CD14-positive monocyte (primary cell): ENCODE results near the gene RABGAP1. TPM values are rescaled to one million over a fixed set of nuclear protein-coding genes. Genes with fewer than 3 reads are reported as not detected.

Experiments
- DNase-seq, 3 donors: peaks; one replicate each; pipeline ENCODE4 v3.0.0-alpha.2; 2011 to 2022
- H2AFZ ChIP-seq: 2 replicates; pipeline ENCODE4 v1.6.0; 2012; ENCODE audit warnings: mild to moderate bottlenecking, low read depth, low read length, inconsistent platforms; ENCODE audit not compliant: insufficient read depth, poor library complexity, severe bottlenecking
- H3K27ac ChIP-seq, 2 donors: 1 replicate in 1 of 2; 2 replicates in 1 of 2; pipeline ENCODE4 v1.5.1; 2012 to 2013; ENCODE audit warnings: low read length in 2 of 2, control low read depth in 1 of 2, inconsistent platforms in 1 of 2, low read depth in 1 of 2, mild to moderate bottlenecking in 1 of 2
- H3K27me3 ChIP-seq, 2 donors: one replicate each; pipeline versions ENCODE4 v1.6.0 to v1.6.1; 2011 to 2013; ENCODE audit warnings: low read length in 2 of 2; ENCODE audit not compliant: control insufficient read depth in 2 of 2, insufficient read depth in 2 of 2
- H3K36me3 ChIP-seq, 2 donors: replicated peaks in 1 of 2; 1 replicate in 1 of 2; 2 replicates in 1 of 2; pipeline versions ENCODE4 v1.5.1 to v1.6.1; 2012 to 2013; ENCODE audit warnings: low read length in 2 of 2, control low read depth in 1 of 2, inconsistent platforms in 1 of 2, mild to moderate bottlenecking in 1 of 2; ENCODE audit not compliant: insufficient read depth in 2 of 2, control insufficient read depth in 1 of 2
- H3K4me1 ChIP-seq, 2 donors: 1 replicate in 1 of 2; 2 replicates in 1 of 2; pipeline versions ENCODE4 v1.5.1 to v1.6.1; 2012 to 2013; ENCODE audit warnings: low read length in 2 of 2, control low read depth in 1 of 2, inconsistent platforms in 1 of 2, mild to moderate bottlenecking in 1 of 2, moderate library complexity in 1 of 2; ENCODE audit not compliant: insufficient read depth in 2 of 2, control insufficient read depth in 1 of 2
- H3K4me2 ChIP-seq: replicated peaks from 2 replicates; pipeline ENCODE3; 2012; ENCODE audit warnings: low read length, moderate library complexity, mild to moderate bottlenecking; ENCODE audit not compliant: poor library complexity, severe bottlenecking; ENCODE audit errors: extremely low read depth
- H3K4me3 ChIP-seq, 3 experiments: fragments of 200-600 bp in 1 of 3; sonication (generic) in 1 of 3; replicated peaks in 1 of 3; 1 replicate in 2 of 3; 2 replicates in 1 of 3; pipeline ENCODE4 v1.5.1; 2011 to 2013; ENCODE audit warnings: low read length in 3 of 3, mild to moderate bottlenecking in 3 of 3, control low read depth in 2 of 3, low read depth in 2 of 3, inconsistent platforms in 1 of 3, moderate library complexity in 1 of 3
- H3K79me2 ChIP-seq: 2 replicates; pipeline ENCODE4 v1.6.0; 2012; ENCODE audit warnings: mild to moderate bottlenecking, control low read depth, inconsistent platforms, low read length, moderate library complexity; ENCODE audit not compliant: insufficient read depth
- H3K9ac ChIP-seq: 2 replicates; pipeline ENCODE4 v1.6.0; 2017; ENCODE audit warnings: low read length, mild to moderate bottlenecking; ENCODE audit not compliant: insufficient read depth, poor library complexity, severe bottlenecking
- H3K9me3 ChIP-seq, 2 donors: replicated peaks in 1 of 2; 1 replicate in 1 of 2; 2 replicates in 1 of 2; pipeline versions ENCODE4 v1.5.1 to v1.6.1; 2012 to 2013; ENCODE audit warnings: low read length in 2 of 2, control low read depth in 1 of 2; ENCODE audit not compliant: control insufficient read depth in 1 of 2, insufficient read depth in 1 of 2
- H4K20me1 ChIP-seq: 2 replicates; pipeline ENCODE4 v1.6.0; 2012; ENCODE audit warnings: mild to moderate bottlenecking, low read length, control low read depth, moderate library complexity; ENCODE audit not compliant: insufficient read depth
- H3K27ac Mint-ChIP-seq, 7 donors: one replicate each; pipeline ENCODE4 v1.8.0; 2020; ENCODE audit warnings: mild to moderate bottlenecking in 7 of 7, mixed read lengths in 7 of 7, moderate library complexity in 6 of 7, inconsistent platforms in 2 of 7
- H3K27me3 Mint-ChIP-seq, 3 donors: one replicate each; pipeline ENCODE4 v1.8.0; 2021 to 2022; ENCODE audit warnings: low read depth in 3 of 3, mild to moderate bottlenecking in 3 of 3, mixed read lengths in 3 of 3, moderate library complexity in 3 of 3, inconsistent platforms in 1 of 3
- H3K36me3 Mint-ChIP-seq, 2 donors: one replicate each; pipeline ENCODE4 v1.8.0; 2020; ENCODE audit warnings: mixed read lengths in 2 of 2, inconsistent platforms in 1 of 2, mild to moderate bottlenecking in 1 of 2
- H3K4me1 Mint-ChIP-seq: one replicate; pipeline ENCODE4 v1.8.0; 2020; ENCODE audit warnings: mild to moderate bottlenecking, mixed read lengths
- H3K4me3 Mint-ChIP-seq, 2 donors: one replicate each; pipeline ENCODE4 v1.8.0; 2020; ENCODE audit warnings: mild to moderate bottlenecking in 2 of 2, mixed read lengths in 2 of 2, moderate library complexity in 1 of 2
- H3K9me3 Mint-ChIP-seq, 7 donors: one replicate each; pipeline ENCODE4 v1.8.0; 2020 to 2022; ENCODE audit warnings: mixed read lengths in 7 of 7, mild to moderate bottlenecking in 6 of 7, moderate library complexity in 6 of 7, inconsistent platforms in 2 of 7
- WGBS: methylation state at CpG from one replicate; pipeline ENCODE4 v1.1.5; 2013; ENCODE audit warnings: missing lambda C conversion rate; ENCODE audit not compliant: insufficient coverage; 5-methylcytosine and 5-hydroxymethylcytosine counted together
- intact Hi-C, 2 donors: fragments of 100-400 bp; cut with micrococcal nuclease; formaldehyde crosslinking; loops; one replicate each; pipeline versions ENCODE4 v1.15.0 to v1.15.1; 2023
- polyA plus RNA-seq, 3 donors: library from polyadenylated mRNA; depleted of rRNA in 1 of 3; unstranded in 2 of 3; stranded (reverse) in 1 of 3; fragments of 300-500 nt in 2 of 3; fragments of >200 nt in 1 of 3; fragmentation: Illumina TruSeq in 2 of 3; gene quantifications; 1 replicate in 2 of 3; 2 replicates in 1 of 3; pipeline ENCODE4 v1.2.3, GENCODE V29; 2012 to 2021
- TF ChIP-seq, protein P1 (sequence below): fragments of 200-600 bp; IDR thresholded peaks from one replicate; pipeline ENCODE4 v1.8.0; 2022; ENCODE audit warnings: antibody characterized with exemption, mild to moderate bottlenecking

RABGAP1 gene
- polyA plus RNA-seq, 3 donors, result 14.7 to 24.1 (median 19.3) TPM

DNA sequence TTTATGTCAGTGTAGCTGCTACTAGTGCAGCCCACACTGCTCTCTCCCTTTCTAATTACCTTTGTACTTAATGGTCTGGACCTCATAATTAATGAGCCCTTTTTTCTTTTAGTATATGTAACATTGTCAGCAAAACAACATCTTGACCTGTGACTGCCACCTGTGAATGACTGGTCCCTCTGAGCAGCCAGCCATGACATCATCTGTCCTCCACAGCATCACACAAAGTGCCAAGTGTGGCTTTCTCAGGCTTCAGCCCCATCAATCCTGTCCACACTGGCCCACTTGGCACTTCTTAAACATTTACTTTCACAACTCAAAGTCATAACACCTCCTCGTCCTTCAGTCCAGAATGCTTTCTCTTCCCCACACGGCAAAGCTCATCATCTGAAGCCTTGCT, 197.3 kb downstream of the RABGAP1 start:
- H3K27me3 ChIP-seq, result no peaks in the 10 kb centered on the region
- no peak overlapping the region for H2AFZ ChIP-seq
- H3K27ac ChIP-seq, result no peak overlapping the region
- no peaks in the 10 kb centered on the region for H4K20me1 ChIP-seq
- Mint-ChIP-seq H3K27me3 (no peaks in the 10 kb centered on the region), H3K27ac (no peak overlapping the region), H3K4me3 (no peak overlapping the region), H3K36me3 (peaks cover 0 to 2% of the 10 kb centered on the region in 2 donors), H3K9me3 (no peaks in the 10 kb centered on the region), H3K4me1 (no peaks in the 10 kb centered on the region)
- H3K9ac ChIP-seq, result no peak overlapping the region
- H3K79me2 ChIP-seq, result no peaks in the 10 kb centered on the region
- no peak overlapping the region for H3K4me3 ChIP-seq
- no peaks in the 10 kb centered on the region for H3K36me3 ChIP-seq
- H3K4me1 ChIP-seq, result no peaks in the 10 kb centered on the region
- TF ChIP-seq, protein P1, sequence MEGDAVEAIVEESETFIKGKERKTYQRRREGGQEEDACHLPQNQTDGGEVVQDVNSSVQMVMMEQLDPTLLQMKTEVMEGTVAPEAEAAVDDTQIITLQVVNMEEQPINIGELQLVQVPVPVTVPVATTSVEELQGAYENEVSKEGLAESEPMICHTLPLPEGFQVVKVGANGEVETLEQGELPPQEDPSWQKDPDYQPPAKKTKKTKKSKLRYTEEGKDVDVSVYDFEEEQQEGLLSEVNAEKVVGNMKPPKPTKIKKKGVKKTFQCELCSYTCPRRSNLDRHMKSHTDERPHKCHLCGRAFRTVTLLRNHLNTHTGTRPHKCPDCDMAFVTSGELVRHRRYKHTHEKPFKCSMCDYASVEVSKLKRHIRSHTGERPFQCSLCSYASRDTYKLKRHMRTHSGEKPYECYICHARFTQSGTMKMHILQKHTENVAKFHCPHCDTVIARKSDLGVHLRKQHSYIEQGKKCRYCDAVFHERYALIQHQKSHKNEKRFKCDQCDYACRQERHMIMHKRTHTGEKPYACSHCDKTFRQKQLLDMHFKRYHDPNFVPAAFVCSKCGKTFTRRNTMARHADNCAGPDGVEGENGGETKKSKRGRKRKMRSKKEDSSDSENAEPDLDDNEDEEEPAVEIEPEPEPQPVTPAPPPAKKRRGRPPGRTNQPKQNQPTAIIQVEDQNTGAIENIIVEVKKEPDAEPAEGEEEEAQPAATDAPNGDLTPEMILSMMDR, result no peak
- no CpG with 5 or more reads among the region's 2 CpGs for WGBS
- no peak for DNase-seq
- intact Hi-C loops, result no loop called here
- H3K9me3 ChIP-seq, result no peaks in the 10 kb centered on the region
- no peak overlapping the region for H3K4me2 ChIP-seq

DNA sequence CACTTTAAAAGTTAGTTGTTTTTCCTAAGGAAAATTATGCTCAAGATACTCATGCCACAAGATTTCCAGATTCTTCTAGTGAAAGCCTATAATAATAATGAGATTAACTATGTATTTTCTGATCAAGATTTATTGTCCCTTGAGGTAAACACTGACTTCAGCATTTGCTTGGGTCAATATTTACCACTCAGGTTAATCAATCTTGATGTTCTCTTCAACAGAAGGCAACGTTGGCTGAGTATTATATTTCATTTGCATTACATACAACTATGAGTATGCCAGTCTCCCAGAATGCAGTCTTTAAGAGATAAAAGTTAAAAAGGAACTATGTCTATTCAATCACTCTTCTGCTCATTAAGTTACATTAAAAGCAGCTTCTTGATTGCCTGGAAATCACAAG, 208.2 kb downstream of the RABGAP1 start:
- no CpG with 5 or more reads among the region's 1 CpG for WGBS
- Mint-ChIP-seq H3K4me3 (no peak overlapping the region), H3K9me3 (peaks cover 0 to 4% (median 0%) of the 10 kb centered on the region in 7 donors), H3K27me3 (peaks cover 0 to 2% (median 0%) of the 10 kb centered on the region in 3 donors), H3K27ac (no peak overlapping the region), H3K4me1 (no peaks in the 10 kb centered on the region), H3K36me3 (peaks cover 0 to 3% of the 10 kb centered on the region in 2 donors)
- no peaks in the 10 kb centered on the region for H3K36me3 ChIP-seq
- TF ChIP-seq, protein P1, result no peak
- DNase-seq, result no peak
- no peaks in the 10 kb centered on the region for H3K27me3 ChIP-seq
- no peak overlapping the region for H2AFZ ChIP-seq
- no peaks in the 10 kb centered on the region for H3K4me1 ChIP-seq
- H3K79me2 ChIP-seq, result no peaks in the 10 kb centered on the region
- H3K4me2 ChIP-seq, result no peak overlapping the region
- no peak overlapping the region for H3K9ac ChIP-seq
- intact Hi-C loops, result no loop called here
- no peaks in the 10 kb centered on the region for H3K9me3 ChIP-seq
- H3K4me3 ChIP-seq, result no peak overlapping the region
- H4K20me1 ChIP-seq, result no peaks in the 10 kb centered on the region
- H3K27ac ChIP-seq, result no peak overlapping the region
